ENCODE data around the gene ZNF880.

Gene ZNF880

GRCh38 chr19:52366414-52366824 lies 3.3 kb upstream of the ZNF880 start:
- Histone ChIP-seq H3K27ac (ENCODE audit: insufficient read depth, low read depth, low read length, poor library complexity, severe bottlenecking) (no peak overlapping the region), H3K9me3 (ENCODE audit: control insufficient read depth, low read length) (peaks cover 15% of the 10 kb centered on the region), H3K27me3 (ENCODE audit: control insufficient read depth, insufficient read depth, low read length, poor library complexity, severe bottlenecking) (no peaks in the 10 kb centered on the region), H3K4me1 (ENCODE audit: control insufficient read depth, insufficient read depth, low read length) (no peaks in the 10 kb centered on the region), H3K36me3 (ENCODE audit: control insufficient read depth, insufficient read depth, low read length) (peaks cover 30% of the 10 kb centered on the region), H3K4me3 (ENCODE audit: insufficient read depth, low read depth, low read length) (no peak overlapping the region)
- 93 to 96% methylated on average over 8 of the region's 8 CpGs for WGBS, 2 experiments

- Histone ChIP-seq H3K27ac (ENCODE audit: insufficient read depth, low read depth, low read length, poor library complexity, severe bottlenecking) (peak overlapping the region; percentile 90), H3K36me3 (ENCODE audit: control insufficient read depth, insufficient read depth, low read length) (peaks cover 21% of the 10 kb centered on the region), H3K27me3 (ENCODE audit: control insufficient read depth, insufficient read depth, low read length, poor library complexity, severe bottlenecking) (no peaks in the 10 kb centered on the region), H3K4me3 (ENCODE audit: insufficient read depth, low read depth, low read length) (peak overlapping the region; percentile 54), H3K4me1 (ENCODE audit: control insufficient read depth, insufficient read depth, low read length) (no peaks in the 10 kb centered on the region), H3K9me3 (ENCODE audit: control insufficient read depth, low read length) (peaks cover 7% of the 10 kb centered on the region)
- 72 to 78% methylated on average over 7 of the region's 7 CpGs for WGBS, 2 experiments
Measured at GRCh38 chr19:52370341-52370710, 603 bp downstream of the ZNF880 start.

GRCh38 chr19:52391135-52391534 lies 21.4 kb downstream of the ZNF880 start:
- Histone ChIP-seq H3K36me3 (ENCODE audit: control insufficient read depth, insufficient read depth, low read length) (no peaks in the 10 kb centered on the region), H3K4me1 (ENCODE audit: control insufficient read depth, insufficient read depth, low read length) (no peaks in the 10 kb centered on the region), H3K9me3 (ENCODE audit: control insufficient read depth, low read length) (peaks cover 2% of the 10 kb centered on the region), H3K27me3 (ENCODE audit: control insufficient read depth, insufficient read depth, low read length, poor library complexity, severe bottlenecking) (no peaks in the 10 kb centered on the region), H3K4me3 (ENCODE audit: insufficient read depth, low read depth, low read length) (no peak overlapping the region), H3K27ac (ENCODE audit: insufficient read depth, low read depth, low read length, poor library complexity, severe bottlenecking) (no peak overlapping the region)
- WGBS, 2 experiments, result 65 to 69% methylated on average over 1 of the region's 1 CpG

- WGBS, 2 experiments, result 76 to 77% methylated on average over 36 of the region's 36 CpGs
- Histone ChIP-seq H3K36me3 (ENCODE audit: control insufficient read depth, insufficient read depth, low read length) (no peaks in the 10 kb centered on the region), H3K27ac (ENCODE audit: insufficient read depth, low read depth, low read length, poor library complexity, severe bottlenecking) (no peak within 1 kb of the TSS)
Measured at GRCh38 chr19:52397310-52398080, 27.8 kb downstream of the ZNF880 start, which contains the start of gene ZNF528. ZNF528 (plus strand) TSS chr19:52397849; CDS start chr19:52402014, 4,165 bp downstream.

GRCh38 chr19:52398081-52398441 lies 28.3 kb downstream of the ZNF880 start:
- Histone ChIP-seq H3K9me3 (ENCODE audit: control insufficient read depth, low read length) (peaks cover 2% of the 10 kb centered on the region), H3K27ac (ENCODE audit: insufficient read depth, low read depth, low read length, poor library complexity, severe bottlenecking) (no peak overlapping the region), H3K4me3 (ENCODE audit: insufficient read depth, low read depth, low read length) (peak overlapping the region; percentile 20), H3K36me3 (ENCODE audit: control insufficient read depth, insufficient read depth, low read length) (no peaks in the 10 kb centered on the region), H3K4me1 (ENCODE audit: control insufficient read depth, insufficient read depth, low read length) (no peaks in the 10 kb centered on the region), H3K27me3 (ENCODE audit: control insufficient read depth, insufficient read depth, low read length, poor library complexity, severe bottlenecking) (no peaks in the 10 kb centered on the region)
- 82 to 85% methylated on average over 14 of the region's 14 CpGs for WGBS, 2 experiments

More at GRCh38 chr19:52397310-52398080, 27.8 kb downstream of the ZNF880 start, which contains the start of gene ZNF528:
- H3K27me3 ChIP-seq (ENCODE audit: control insufficient read depth, insufficient read depth, low read length, poor library complexity, severe bottlenecking), result no peaks in the 10 kb centered on the region
- H3K9me3 ChIP-seq (ENCODE audit: control insufficient read depth, low read length), result peaks cover 2% of the 10 kb centered on the region
- H3K4me3 ChIP-seq (ENCODE audit: insufficient read depth, low read depth, low read length), result peak within 1 kb of the TSS; percentile 20
- no peaks in the 10 kb centered on the region for H3K4me1 ChIP-seq (ENCODE audit: control insufficient read depth, insufficient read depth, low read length)

- no peaks in the 10 kb centered on the region for H3K27me3 ChIP-seq (ENCODE audit: control insufficient read depth, insufficient read depth, low read length, poor library complexity, severe bottlenecking)
- H3K9me3 ChIP-seq (ENCODE audit: control insufficient read depth, low read length), result no peaks in the 10 kb centered on the region
- H3K36me3 ChIP-seq (ENCODE audit: control insufficient read depth, insufficient read depth, low read length), result no peaks in the 10 kb centered on the region
- H3K4me1 ChIP-seq (ENCODE audit: control insufficient read depth, insufficient read depth, low read length), result no peaks in the 10 kb centered on the region
- no peak overlapping the region for H3K27ac ChIP-seq (ENCODE audit: insufficient read depth, low read depth, low read length, poor library complexity, severe bottlenecking)
- 91 to 92% methylated on average over 6 of the region's 6 CpGs for WGBS, 2 experiments
- no peak overlapping the region for H3K4me3 ChIP-seq (ENCODE audit: insufficient read depth, low read depth, low read length)
Measured at GRCh38 chr19:52410276-52410675, 40.6 kb downstream of the ZNF880 start.

GRCh38 chr19:52415711-52416110 lies 46.0 kb downstream of the ZNF880 start:
- Histone ChIP-seq H3K27ac (ENCODE audit: insufficient read depth, low read depth, low read length, poor library complexity, severe bottlenecking) (no peak overlapping the region), H3K4me1 (ENCODE audit: control insufficient read depth, insufficient read depth, low read length) (no peaks in the 10 kb centered on the region), H3K36me3 (ENCODE audit: control insufficient read depth, insufficient read depth, low read length) (no peaks in the 10 kb centered on the region), H3K9me3 (ENCODE audit: control insufficient read depth, low read length) (peaks cover 3% of the 10 kb centered on the region), H3K4me3 (ENCODE audit: insufficient read depth, low read depth, low read length) (no peak overlapping the region), H3K27me3 (ENCODE audit: control insufficient read depth, insufficient read depth, low read length, poor library complexity, severe bottlenecking) (no peaks in the 10 kb centered on the region)
- WGBS, 2 experiments, result 89 to 93% methylated on average over 5 of the region's 5 CpGs

- H3K27me3 ChIP-seq (ENCODE audit: control insufficient read depth, insufficient read depth, low read length, poor library complexity, severe bottlenecking), result no peaks in the 10 kb centered on the region
- peaks cover 2% of the 10 kb centered on the region for H3K9me3 ChIP-seq (ENCODE audit: control insufficient read depth, low read length)
- no peaks in the 10 kb centered on the region for H3K36me3 ChIP-seq (ENCODE audit: control insufficient read depth, insufficient read depth, low read length)
- H3K27ac ChIP-seq (ENCODE audit: insufficient read depth, low read depth, low read length, poor library complexity, severe bottlenecking), result no peak within 1 kb of the TSS
- H3K4me3 ChIP-seq (ENCODE audit: insufficient read depth, low read depth, low read length), result no peak within 1 kb of the TSS
- WGBS, 2 experiments, result 94% methylated on average over 27 of the region's 27 CpGs
- H3K4me1 ChIP-seq (ENCODE audit: control insufficient read depth, insufficient read depth, low read length), result no peaks in the 10 kb centered on the region
Measured at GRCh38 chr19:52428937-52429336, 59.2 kb downstream of the ZNF880 start, which contains the start of gene ZNF534. ZNF534 (plus strand) TSS chr19:52429148; CDS start chr19:52431475, 2,327 bp downstream.
